ENCODE data around the gene PPP1R2B.

Gene PPP1R2B

GRCh38 chr5:156879665-156880285, 29.7 kb downstream of the PPP1R2B start:
- no peak for DNase-seq

- DNase-seq = no peak
Measured at GRCh38 chr5:156883316-156883875, 33.3 kb downstream of the PPP1R2B start.

GRCh38 chr5:156888520-156888919, 38.4 kb downstream of the PPP1R2B start:
- DNase-seq = no peak

DNA sequence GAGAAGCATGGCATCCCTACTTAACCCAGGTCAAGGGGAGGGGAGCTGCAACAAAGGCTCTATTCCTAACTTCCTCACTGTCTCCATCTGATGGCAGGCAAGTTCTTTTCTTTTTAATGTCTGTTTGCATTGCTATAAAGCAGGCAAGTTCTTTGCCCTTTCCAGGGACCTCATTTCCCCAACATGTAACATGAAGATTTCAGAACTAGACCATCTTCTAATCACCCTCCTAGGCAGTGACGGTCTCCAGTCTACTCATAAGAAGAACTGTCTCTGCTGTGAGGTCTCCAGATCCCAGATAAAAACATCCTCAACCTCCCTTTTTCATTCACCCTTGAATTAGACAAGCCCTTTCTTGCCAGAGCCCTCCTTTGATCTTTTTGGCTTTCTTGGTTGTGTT, 42.1 kb downstream of the PPP1R2B start:
- no peak for DNase-seq

DNA sequence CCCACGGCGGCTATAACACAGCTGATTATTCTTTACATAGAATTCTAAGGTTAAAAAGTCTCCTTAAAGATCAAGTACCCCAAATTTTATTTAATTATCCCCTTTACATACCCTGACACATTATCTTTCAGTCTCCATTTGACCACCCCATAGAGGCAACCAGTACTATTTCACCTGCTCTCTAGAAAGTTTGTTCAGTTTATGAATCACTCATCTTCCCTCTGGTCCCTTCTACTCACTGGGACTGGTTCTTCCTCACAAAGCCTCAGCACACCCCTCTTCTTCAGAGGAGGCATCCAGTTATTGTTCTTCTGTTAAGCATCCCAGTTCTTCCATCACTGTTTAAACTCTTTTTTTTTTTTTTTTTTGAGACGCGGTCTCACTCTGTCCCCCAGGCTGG, 42.8 kb downstream of the PPP1R2B start:
- DNase-seq = no peak

DNA sequence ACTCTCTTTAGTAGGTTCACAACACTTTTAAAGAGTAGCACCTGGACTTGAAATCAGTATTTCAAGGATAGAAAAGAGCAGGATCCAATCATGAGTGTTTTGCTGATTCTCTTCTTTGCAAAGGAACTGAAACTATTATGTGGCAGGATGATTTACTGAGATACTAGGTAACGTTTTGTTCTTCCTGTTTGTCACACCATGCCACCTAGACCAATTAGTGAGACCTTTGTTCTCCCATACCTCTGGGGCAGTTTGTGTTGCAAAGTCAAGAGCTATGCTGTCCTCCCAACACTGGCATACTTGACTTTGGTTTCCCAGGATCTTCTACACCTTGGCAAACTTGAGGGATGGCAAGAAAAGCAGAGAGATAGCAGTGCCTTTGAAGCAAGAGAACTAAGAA, 43.4 kb downstream of the PPP1R2B start:
- DNase-seq = no peak

DNA sequence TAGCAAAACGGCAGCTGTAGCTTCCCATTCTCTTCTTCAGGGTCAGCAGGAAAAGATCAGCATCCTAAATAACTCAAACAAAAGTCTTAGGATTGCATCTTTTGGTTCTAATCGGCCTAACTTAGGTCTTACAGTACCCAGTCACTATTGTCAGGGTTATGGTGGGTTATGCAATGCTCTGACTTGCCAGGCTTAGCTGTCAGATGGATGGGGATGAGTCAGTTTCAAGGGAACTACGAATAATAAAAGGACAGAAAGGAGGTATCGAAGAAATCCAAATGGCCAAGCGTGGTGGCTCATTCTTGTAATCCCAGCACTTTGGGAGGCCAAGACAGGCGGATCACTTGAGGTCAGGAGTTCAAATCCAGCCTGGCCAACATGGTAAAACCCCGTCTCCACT, 46.5 kb downstream of the PPP1R2B start:
- no peak for DNase-seq

All from retina (tissue), 1 donor.